TTC549 (cell line): ENCODE measurements around the gene SNX8.
"Not testable (repeated sequence)": the region's sequence is repeated elsewhere in the genome, so short reads cannot be mapped to it uniquely, and the experiment has no call there.

Experiments
- FAIRE-seq: peaks from 2 replicates; lab custom pipeline; 2012; peaks lifted over from hg19 to GRCh38; lab: Jason Lieb, UNC

Gene SNX8, protein sequence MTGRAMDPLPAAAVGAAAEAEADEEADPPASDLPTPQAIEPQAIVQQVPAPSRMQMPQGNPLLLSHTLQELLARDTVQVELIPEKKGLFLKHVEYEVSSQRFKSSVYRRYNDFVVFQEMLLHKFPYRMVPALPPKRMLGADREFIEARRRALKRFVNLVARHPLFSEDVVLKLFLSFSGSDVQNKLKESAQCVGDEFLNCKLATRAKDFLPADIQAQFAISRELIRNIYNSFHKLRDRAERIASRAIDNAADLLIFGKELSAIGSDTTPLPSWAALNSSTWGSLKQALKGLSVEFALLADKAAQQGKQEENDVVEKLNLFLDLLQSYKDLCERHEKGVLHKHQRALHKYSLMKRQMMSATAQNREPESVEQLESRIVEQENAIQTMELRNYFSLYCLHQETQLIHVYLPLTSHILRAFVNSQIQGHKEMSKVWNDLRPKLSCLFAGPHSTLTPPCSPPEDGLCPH

DNA sequence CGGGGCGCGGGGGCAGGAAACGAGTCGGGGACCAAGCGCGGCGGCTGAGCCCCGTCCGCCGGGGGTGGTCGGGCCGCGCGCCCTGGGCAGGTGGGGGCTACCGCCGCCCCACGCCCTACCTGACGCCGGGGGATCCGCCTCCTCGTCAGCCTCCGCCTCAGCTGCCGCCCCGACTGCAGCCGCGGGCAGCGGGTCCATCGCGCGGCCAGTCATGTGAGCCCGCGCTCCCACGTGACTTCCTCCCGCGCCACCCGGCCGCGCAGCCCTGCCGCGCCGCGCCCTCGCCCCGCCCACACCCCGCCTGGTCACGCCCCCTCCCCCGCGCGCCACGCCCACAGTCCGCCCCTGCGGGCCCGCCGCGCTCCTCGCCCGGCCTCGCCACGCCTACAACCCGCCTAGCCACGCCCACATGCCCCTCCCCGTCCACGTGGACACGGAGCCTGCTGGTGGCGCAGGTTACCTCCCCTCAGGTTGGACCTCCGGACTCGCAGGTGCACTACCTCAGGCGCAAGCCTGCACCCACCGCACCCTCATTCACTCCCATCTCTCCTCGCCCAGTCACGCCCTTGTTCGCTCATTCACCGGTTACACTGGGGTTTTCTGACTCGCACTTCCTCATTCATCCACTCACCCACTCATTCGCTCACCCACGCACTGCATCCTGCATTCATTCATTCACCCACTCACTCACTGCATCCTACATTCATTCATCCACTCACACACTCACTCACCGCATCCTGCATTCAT, at the start of gene SNX8:
TSS of gene SNX8 (minus strand) at position 233 of the 747 bp plus-strand sequence. CDS start at position 213, 20 bp downstream.
- FAIRE-seq: no peak

DNA sequence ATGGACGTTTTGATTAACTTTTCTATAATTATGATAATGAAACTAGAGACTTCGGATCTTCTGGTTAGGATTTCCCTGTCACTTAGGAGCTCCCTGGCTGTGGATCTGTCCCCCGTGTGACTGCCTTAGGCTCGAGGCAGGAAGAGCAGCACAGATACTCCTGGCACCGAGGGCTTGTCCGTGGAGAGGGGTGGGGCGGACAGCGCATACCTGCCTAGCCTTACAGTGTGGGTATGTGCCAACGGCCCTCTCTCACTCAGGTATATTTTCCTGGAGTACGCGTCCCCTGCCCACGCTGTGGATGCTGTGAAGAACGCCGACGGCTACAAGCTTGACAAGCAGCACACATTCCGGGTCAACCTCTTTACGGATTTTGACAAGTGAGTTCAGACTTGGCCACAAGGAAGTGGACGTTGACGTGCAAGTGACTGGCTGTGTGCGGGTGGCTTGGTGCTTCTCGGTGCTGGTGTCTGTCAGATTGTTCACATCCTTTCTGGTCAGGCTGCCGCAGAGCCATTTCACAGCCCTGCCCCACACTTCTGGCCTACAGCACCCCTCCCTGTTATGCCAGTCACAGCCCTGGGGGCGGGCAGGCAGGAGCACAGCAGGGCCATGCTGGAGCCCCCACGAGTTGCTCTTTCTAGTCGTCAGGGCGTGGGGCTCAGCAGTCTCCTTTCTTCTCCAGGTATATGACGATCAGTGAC, 48.3 kb upstream of the SNX8 start:
- no peak for FAIRE-seq

DNA sequence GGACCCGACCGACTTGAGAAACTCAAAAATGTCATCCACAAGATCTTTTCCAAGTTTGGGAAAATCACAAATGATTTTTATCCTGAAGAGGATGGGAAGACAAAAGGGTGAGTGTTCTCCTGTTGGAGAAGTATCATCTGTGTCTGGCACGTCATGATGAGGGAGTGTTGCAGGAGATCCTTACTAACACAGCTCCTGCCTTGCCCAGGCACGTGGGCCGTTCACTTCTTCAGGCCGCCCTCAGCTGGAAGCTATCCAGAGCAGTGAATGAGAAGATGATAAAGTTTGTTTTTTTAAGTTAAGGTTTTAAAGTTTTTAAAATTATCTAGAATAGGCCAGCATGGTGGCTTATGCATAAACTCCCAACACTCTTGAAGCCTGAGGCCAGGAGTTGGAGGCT, 46.6 kb upstream of the SNX8 start:
- no peak for FAIRE-seq

DNA sequence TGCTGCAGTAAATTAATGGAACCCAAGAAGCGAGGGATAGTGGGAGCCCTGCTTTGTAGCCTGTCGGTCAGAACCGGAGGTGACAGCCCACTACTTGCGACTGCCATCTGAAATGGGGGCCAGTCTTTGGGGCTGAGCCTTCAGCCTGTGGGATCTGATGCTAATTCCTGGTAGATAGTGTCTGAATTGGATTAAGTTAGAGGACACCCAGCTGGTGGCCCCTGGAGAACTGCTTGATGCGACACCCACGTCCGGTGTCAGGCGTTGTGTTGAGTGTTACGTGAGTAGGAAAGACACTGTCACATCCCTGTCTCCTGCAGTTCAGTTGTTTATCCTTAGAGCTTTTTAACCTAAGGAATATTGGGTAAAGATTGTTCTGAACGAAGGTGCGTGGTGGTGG, 45.4 kb upstream of the SNX8 start:
- FAIRE-seq: no peak

DNA sequence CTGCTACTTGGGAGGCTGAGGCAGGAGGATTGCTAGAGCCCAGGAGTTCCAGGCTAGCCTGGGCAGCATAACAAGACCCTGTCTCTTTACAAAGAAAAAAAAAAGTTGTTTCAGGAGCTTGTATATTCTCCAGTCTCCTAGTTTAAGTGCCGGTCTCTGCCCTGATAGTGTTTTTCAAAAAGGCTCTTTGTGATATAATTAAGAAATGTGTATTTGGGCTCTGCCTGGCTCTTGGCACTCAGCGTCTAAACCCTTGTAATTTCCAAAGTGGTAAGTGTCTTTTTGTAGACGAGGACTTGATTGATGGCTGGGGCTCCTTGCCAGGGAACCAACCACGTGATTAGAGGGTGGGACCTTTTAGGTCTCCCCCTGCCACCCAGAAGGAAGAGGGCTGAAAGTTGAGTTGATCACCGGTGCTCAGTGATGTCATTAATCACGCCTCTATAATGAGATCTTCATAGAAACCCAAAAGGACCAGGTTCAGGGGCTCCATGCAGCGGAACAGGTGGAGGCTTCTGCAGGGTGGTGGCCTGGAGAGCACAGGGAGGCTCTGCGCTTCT, 44.8 kb upstream of the SNX8 start:
- no peak for FAIRE-seq

DNA sequence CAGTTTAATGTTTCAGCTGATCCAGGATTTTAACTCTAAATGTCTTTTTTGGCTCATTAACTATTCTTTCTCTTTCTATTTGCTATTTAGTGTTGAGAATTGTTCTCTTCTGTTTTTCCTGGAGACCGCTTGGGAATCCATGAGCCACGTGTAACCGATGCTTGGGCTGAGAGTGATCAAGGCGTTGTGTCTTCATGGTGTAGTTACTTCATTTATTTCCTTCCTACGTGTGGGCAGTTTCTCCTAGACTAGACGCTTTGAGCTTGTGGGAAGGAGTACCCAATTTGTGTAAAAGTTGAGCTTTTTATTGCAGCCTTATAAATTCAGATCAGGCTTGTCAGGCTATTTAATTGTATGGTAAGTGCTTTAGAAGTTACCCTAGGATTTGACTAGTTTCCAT, 43.3 kb upstream of the SNX8 start:
- no peak for FAIRE-seq

DNA sequence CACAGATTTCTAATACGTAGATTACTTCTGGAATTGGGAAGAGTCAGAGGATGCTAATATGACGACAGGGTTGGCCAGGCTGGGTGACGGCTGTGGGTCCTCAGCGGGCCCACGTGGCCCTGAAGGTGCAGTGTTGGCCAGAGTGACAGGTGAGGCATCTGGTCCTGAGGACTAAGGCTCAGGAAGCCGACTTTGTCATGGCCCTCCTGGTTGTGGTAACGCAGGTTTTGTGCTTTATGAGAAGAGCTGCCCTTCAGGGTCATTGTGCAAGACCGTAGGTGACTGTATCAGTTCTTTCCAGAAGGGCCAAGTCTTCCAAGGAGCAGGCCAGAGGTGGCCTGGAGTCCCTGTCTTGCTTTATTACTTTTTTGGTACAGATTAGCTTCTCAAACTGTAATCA, 42.9 kb upstream of the SNX8 start:
- no peak for FAIRE-seq

DNA sequence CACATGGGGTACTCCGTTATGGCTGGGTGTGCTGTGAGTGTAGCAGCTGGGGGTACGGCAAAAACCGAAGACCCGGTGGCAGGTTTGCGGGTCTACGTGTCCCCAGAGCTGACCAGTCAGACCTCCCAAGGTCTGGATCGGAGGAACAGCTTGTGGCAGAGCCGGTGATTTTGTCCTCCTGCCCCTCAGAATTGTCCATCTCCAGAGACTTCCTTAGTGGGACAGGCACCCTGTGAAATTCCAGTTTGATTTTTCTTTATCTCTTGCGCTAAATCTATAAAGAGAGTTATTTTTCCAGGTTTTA, 41.4 kb upstream of the SNX8 start:
- FAIRE-seq: no peak

DNA sequence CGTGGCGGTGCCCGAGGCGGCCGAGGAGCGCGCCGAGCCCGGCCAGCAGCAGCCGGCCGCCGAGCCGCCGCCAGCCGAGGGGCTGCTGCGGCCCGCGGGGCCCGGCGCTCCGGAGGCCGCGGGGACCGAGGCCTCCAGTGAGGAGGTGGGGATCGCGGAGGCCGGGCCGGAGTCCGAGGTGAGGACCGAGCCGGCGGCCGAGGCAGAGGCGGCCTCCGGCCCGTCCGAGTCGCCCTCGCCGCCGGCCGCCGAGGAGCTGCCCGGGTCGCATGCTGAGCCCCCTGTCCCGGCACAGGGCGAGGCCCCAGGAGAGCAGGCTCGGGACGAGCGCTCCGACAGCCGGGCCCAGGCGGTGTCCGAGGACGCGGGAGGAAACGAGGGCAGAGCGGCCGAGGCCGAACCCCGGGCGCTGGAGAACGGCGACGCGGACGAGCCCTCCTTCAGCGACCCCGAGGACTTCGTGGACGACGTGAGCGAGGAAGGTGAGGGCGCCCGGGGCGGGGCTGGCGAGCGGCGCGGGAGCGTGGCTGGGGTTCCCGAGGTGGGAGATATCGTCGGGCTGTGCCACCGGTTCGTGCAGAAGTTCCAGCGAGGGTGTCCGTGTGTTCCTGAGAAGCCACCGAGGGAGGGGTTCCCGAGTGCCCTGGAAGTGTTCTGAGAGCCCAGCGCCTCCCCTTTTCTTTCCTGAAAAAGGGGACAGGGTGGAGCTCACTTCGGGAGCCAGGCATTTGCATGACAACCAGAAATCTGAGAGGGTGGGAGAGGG, 40.9 kb upstream of the SNX8 start:
- no peak for FAIRE-seq

DNA sequence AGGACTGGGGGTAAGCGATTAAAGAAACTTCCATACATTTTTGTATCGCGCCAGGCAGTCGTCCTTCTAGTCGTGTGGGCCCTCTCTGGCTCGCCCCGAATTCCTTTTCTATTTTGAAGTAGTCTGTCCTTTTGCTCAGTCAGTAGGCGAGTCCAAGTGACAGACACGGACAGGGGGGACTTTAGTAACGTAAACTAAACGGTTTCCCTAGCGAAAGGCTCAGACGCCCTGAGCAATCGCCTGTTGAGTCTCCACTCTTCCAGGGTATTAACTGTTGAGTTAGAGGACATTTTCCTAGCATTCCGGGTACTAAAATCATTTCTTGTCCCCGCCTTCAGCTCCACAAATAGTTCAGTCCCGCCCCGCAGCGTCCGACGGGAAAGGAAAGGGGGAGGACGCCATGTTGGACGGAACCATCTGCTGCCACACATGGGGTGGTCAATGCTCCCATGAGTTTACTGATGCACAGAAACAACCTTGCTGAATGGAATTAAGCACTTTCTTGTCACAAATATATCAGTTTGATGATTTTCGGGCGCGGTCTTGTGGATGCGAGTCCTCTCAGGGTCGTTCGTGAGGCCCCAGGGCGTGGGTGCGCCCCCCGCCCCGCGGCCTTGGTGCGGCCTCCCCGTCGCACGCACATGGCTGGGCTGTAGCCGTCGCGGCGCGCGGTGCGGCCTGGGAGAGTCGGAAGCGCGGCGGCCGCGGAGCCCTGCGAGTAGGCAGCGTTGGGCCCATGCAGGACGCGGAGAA, 40.1 kb upstream of the SNX8 start, which contains the start of gene EIF3B:
TSS of gene EIF3B (plus strand) at position 642 of the 753 bp plus-strand sequence. CDS start at position 737, 95 bp downstream.
- no peak for FAIRE-seq

DNA sequence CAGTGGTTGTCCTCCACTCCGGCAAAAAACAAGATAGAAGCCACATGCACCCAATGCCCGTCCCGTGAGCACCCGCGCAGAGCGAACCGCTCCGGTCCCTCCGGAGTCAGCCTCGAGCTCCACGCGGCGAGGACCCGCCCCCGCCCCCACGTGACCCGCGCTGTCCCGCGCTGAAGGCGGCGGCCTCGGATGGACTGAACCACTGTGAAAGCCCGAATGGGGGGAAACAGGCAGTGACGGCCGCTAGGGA, 39.6 kb upstream of the SNX8 start:
- FAIRE-seq: no peak

DNA sequence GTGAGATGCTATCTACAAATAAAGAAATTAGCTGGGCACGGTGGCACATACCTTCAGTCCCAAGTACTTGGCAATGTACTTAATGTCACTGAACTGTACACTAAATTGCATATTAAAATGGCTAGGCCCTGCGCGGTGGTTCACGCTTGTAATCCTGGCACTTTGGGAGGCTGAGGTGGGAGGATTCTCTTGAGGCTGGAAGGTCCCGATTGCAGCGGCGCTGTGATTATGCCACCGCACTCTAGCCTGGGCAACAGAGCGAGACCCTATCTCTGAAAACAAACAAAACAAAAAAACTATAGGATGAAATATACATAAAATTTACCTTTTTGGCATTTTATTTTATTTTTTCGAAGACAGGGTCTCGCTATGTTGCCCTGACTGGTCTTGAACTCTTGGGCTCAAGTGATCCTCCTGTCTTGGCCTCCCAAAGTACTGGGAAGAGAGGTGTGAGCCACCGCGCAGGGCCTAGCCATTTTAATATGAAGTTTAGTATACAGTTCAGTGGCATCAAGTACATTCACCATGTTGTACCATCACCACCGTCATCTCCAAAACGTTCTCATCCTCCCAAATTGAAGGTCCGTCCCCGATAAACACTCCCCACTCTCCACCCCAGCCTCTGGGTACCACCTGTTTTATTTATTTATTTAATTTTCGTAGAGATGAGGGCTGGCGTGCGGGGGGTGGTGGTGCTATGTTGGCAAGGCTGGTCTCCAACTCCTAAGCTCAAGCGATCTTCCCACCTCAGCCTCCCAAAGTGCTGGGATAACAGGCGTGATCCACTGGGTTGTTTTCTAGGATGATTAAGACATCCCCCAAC, 39.1 kb upstream of the SNX8 start:
- FAIRE-seq: no peak

DNA sequence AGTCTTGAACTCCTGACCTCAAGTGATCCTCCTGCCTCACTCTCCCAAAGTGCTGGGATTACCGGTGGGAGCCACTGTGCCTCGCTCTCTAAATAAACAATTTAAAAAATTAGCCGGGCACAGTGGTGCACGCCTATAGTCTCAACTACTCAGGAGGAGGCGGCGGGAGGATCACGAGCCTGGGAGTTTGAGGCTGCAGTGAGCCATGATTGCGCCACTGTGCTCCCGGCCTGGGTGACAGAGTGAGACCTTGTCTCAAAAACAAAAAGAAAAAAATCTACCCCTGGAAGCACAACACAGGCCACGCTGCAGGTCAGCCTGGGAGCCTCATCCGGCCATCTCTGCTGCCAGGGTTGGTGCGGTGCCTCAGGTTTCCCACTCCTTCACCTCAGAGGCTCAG, 36.6 kb upstream of the SNX8 start:
- FAIRE-seq: no peak

DNA sequence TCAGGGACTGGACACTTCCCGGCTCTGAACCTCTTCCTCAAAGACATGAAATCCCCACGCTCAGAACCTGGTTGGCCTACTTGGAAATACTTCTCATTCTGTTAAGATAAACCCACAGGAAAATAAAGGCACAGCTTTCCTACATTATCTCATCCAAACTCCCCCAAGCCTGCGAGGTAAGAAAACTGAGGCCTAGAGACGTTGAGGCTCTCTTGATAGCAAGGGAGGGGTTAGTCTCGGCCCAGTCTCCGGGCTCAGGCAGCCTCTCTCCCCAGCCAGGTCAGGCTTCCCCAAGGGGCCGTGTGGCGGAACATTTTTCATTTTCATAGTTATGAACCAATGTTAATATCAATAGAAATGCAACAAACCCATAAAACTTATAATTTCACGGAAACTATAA, 35.8 kb upstream of the SNX8 start:
- no peak for FAIRE-seq

DNA sequence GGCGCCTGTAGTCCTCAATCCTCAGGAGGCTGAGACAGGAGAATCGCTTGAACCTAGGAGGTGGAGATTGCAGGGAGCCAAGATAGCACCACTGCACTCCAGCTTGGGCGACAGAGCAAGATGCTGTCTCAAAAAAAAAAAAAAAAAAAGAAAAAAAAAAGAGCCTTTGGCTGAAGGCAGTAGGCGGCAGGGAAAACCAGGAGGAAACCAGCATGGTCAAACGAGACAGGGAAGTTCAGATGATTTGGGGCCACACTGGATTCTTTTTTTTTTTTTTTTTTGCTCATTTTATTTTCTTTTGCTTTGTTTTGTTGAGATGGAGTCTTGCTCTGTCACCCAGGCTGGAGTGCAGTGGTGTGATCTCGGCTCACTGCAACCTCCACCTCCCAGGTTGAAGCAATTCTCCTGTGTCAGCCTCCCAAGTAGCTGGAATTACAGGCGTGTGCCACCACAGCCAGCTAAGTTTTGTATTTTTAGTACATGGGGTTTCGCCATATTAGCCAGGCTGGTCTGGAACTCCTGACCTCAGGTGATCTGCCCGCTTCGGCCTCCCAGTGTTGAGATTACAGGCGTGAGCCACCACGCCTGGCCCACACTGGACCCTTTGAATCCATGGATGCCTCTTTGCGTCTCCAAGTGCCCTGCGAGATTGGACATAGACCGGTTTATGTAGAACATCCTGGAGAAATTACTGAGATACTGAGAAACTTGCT, 33.3 kb upstream of the SNX8 start:
- FAIRE-seq: not testable (repeated sequence)

DNA sequence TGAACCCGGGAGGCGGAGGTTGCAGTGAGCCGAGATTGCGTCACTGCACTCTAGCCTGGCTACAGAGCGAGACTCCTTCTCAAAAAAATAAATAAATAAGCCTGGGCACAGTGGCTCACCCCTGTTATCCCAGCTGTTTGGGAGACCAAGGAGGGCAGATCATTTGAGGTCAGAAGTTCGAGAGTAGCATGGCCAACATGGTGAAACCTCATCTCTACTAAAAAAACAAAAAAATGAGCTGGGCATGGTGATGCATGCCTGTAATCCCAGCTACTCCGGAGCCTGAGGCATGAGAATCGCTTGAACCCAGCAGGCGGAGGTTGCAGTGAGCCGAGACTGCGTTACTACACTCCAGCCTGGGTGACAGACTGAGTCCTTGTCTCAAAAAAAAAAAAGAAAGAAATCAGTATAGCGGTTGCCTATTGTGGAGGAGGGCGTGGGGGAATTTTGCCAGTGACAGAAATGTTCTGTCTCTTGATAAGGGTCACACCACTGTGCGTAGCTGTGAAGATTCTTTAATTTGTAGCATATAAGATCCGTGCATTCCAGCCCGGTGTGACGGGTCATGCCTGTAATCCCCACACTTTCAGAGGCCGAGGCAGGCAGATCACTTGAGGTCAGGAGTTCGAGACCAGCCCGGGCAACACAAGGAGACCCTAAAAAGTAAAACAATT, 22.5 kb upstream of the SNX8 start:
- FAIRE-seq: no peak

DNA sequence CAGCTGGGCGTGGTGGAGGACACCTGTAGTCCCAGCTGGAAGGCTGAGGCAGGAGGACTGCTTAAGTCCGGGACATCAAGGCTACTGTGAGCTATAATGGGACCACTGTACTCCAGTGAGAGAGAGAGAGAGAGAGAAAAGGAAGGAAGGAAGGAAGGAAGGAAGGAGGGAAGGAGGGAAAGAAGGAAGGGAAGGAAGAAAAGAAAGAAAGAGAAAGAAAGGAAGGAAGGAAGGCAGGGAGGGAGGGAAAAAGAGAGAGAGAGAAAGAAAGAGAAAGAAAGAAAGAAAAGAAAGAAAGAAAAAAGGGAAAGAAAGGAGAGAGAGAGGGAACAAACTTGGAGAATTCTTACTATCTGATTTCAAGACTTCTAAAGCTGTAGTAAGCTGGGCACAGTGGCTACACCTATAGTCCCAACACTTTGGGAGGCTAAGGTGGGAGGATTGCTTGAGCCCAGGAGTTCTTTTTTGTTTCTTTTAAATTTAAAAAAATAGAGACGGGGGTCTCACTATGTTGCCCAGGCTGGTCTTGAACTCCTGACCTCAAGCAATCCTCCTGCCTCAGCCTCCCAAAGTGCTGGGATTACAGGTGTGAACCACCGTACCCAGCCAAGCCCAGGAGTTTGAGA, 18.5 kb upstream of the SNX8 start:
- FAIRE-seq: not testable (repeated sequence)

DNA sequence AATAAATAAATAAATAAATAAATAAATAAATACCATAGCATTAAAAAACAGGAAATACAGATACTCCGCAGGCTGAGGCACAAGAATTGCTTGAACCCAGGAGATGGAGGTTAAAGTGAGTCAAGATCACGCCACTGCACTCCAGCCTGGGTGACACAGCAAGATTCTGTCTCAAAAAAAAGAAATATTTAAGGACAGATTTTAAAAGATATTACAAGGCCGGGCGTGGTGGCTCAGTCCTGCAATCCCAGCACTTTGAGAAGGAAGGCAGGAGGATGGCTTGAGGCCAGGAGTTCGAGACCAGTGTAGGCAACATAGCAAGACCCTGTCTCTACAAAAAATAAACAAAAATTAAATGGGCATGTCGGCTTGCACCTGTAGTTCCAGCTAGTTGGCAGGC, 17.5 kb upstream of the SNX8 start:
- FAIRE-seq: no peak

DNA sequence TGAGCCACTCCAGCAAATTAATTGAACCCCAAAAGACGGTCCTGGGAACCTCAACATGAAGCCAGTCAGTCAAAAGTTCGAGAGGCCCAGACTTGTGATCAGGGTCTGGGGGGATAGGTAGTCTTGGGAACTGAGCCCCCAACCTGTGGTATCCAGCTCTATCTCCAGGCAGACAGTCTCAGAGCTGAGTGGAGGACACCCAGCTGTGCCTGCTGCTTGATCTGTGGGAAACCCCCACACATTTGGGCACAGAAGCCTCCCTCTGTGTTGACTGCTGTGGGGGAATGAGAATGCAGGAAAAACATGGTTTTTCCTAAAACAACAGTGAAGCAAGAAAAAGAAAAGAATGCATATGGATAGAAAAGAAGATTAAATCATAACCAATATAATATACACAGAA, 16.3 kb upstream of the SNX8 start:
- no peak for FAIRE-seq
